NCI-H82 treated with DMSO at 0.1 percent for 48 hours (cell line): ENCODE results near the gene CACNA1F.
A peak's percentile ranks its signal among the peaks of the same experiment; 100 is the strongest.
"Not testable (repeated sequence)": the region's sequence is repeated elsewhere in the genome, so short reads cannot be mapped to it uniquely, and the experiment has no call there.

Experiments used
- DNase-seq: peaks from one replicate; lab custom pipeline; 2025; ENCODE audit not compliant: unreplicated experiment; lab: John Stamatoyannopoulos, UW

Gene CACNA1F

DNA sequence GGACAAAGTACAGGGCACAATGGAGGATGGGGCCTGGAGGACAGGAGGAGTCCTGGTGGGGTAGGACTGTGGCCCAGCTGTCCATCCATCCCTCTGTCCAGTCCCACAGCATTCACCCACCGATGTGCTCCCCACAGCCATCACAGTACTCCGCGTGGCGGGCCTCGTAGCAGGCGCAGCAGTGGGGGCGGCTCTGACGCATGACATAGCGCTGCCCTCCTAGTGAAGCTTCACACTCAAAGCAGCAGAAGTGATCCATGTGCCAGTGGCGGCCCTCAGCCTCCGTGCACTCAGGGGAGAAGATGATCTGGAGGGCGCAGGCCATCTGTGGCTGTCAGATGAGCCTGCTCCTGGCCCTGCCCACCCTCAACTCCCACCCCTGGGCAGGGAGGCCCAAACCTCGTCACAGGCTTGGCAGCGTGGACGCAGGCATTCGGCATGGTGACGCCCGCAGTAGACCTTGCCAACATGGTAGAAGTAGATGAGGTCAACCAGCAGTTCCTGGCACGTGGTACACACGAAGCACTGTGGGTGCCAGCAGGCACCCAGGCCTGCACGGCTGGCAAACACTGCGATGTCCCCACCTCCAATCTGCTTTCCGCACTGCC is 55.2 kb downstream of the CACNA1F start:
- DNase-seq, result no peak

- no peak for DNase-seq
These were observed 55.8 kb downstream of the CACNA1F start for GRCh38 chrX:49177338-49177833.

- no peak for DNase-seq
These were observed 56.5 kb downstream of the CACNA1F start for GRCh38 chrX:49176421-49177326.

DNA sequence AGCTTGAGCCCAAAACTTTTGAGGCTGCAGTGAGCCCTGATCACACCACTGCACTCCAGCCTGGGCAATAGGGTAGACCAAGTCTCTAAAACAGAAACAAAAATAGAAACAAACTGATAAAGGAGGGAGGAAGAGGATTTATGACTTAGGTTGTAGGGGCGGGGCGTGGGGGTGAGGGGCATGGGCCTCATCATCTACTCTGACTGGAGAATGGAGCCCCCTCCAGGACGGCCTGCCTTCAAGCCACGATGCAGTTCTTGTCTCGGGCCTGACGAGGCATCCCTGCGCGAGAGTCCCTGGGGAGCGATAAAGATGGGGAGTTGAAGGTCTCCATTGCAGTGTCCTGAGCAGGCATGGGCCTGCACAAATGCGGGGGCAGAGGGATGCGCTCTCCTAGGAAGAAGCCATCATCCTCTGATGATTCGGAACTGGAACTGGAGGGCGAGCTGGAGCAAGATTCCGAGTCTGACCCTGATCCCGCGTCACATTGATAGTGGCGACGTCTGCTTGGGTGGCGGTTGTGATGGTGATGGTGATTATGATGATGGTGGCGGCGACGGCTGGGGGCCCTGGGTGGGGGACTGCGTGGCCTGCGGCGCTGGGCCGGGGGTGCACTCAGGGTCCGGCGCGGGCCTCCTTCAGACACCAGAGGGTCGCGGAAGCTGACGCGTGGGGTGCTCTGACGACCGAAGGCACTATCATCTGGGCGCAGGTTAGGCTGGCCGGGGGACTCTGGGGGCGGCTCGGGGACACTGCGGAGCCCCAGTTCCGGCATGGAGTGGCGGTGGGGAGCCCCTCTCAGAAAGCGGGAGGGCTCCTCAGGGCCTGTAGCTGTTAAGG is 57.5 kb downstream of the CACNA1F start:
- no peak for DNase-seq

GRCh38 chrX:49174723-49175122 is 58.4 kb downstream of the CACNA1F start:
- DNase-seq, result no peak

DNA sequence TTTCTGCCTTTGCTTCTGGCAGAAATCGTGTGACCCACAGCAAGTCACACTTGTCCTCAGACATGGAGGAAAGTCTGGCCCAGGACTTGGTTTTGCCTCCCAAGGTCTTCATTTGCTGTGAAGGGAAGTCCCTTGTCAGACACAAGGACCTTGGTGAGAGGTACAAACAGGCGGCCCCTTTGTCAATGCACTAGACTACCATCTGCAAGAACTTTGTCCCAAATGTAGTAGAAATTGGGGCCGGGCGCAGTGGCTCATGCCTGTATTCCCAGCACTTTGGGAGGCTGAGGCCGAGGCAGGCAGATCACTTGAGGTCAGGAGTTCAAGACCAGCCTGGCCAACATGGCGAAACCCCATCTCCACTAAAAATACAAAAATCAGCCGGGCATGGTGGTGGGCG is 59.6 kb downstream of the CACNA1F start:
- not testable (repeated sequence) for DNase-seq

DNA sequence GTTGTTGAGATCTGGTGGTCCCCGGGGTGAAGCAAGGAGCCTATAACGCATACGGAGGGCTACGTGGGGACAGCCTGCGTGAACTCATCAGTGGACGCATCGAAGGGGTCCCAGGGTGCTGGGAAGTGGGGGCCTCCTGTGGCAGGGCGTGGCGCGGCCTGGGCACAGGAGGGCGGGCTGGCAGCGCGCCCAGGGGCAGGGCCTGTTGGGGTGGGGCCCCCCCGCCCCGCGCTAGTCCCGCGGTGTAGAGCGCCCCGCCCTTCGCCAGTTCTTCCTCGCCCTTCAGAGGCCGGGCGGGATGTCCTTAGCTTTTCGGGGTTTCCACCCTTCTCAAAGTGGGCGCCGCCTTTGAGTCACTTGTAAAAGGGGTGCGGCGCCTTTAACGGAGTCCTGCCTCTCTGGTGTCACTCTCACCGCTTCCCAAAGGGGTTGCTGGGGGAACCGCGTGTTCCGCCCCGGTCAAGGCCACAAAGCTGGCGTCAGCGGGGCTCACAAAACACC is 60.8 kb downstream of the CACNA1F start:
- no peak for DNase-seq

DNA sequence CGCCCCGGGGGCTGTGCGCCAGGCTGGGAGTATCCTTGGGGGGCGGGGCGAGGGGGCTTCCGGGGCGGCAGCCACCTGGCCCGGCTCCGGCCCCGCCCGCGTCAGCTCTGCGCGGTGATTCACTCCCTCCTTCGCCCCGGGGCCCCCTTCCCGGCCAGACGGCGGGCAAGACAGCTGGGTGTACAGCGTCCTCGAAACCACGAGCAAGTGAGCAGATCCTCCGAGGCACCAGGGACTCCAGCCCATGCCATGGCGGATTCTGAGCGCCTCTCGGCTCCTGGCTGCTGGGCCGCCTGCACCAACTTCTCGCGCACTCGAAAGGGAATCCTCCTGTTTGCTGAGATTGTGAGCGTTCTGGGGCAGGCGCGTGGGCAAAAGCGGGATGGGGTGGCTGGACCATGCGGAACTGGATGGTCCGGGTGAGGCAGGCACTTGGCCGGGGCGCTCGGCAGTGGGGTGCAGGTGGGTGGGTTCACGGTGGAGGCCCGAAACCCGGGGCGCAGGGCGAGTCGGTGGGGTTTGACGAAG is 61.3 kb downstream of the CACNA1F start, which contains the start of gene PLP2:
Gene PLP2, plus strand, starts transcription at position 147 of the 528 bp plus-strand sequence. Its CDS starts 103 bp downstream, at position 250.
- DNase-seq, result no peak

GRCh38 chrX:49167740-49168108 is 65.4 kb downstream of the CACNA1F start:
- no peak for DNase-seq

- no peak for DNase-seq
These were observed 66.0 kb downstream of the CACNA1F start for GRCh38 chrX:49166914-49167739.

GRCh38 chrX:49165901-49166881 is 66.9 kb downstream of the CACNA1F start:
- no peak for DNase-seq

DNA sequence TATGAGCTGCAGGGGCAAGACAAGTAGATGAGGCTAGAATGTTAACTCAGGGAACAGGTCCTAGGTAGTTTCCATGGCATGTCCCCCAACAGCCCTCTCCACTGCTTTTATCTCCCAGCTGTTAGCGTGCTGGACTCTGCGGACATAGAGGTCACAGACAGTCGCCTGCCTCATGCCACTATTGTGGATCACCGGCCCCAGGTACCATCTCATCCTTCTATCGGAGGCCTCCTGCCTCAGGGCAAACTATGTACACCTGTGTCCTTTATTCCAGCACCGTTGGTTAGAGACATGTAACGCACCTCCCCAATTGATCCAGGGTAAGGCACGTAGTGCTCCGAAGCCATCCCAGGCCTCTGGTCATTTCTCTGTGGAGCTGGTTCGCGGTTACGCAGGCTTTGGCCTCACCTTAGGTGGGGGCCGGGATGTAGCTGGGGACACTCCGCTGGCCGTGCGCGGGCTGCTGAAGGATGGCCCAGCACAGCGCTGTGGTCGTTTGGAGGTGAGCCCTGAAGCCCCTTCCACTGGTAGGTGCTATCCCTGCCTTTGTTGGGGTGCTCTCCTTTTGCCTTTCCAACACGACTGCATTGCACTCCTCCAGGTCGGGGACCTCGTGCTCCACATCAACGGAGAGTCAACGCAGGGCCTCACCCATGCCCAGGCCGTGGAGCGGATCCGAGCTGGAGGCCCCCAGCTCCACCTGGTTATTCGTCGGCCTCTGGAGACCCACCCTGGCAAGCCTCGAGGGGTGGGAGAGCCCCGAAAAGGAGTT is 68.4 kb downstream of the CACNA1F start:
- DNase-seq, result no peak

DNA sequence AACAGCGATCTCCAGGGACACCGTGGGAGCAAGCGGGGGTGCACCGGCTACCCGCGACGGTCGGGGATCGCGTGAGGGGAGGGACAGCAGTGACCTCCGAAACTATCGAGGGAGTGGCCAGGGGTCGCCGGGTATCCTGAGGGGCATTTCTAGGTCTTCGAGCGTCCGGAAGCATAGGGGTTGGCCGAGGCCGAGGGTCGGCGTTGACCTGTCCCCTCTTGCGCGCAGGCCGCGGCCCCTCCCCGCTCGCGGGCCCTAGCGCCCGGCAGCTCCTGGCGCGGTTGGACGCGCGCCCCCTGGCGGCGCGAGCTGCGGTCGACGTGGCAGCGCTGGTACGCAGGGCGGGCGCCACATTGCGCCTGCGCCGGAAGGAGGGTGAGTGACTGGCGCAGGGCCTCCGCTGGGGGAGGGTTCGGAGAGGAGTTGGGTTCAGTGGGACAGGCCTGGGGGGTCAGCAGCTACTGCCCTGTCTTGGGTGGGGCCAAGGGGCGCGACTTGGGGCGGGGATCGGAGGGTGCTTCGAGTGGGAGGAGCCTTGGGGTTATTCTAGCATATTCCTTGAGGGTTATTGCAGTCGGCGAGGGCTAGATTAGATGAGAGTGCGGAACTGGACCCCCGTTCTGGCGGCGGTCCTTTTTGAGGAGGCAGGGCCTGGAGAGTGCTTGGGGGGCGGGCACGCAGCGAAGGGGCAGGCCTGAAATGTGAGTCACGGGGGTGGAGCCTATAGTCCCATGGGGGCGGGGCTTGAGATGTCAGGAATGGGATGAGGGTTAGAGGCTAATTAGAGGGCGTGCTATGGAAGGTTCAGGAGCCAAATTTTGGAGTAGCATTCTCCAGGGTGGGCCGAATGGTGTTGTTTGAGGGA is 69.4 kb downstream of the CACNA1F start:
- peak; percentile 64 for DNase-seq

GRCh38 chrX:49162620-49163019 is 70.5 kb downstream of the CACNA1F start, which contains the start of gene MAGIX:
Gene MAGIX, plus strand, starts transcription at chrX:49162758. Its CDS starts 132 bp downstream, at chrX:49162890.
- no peak for DNase-seq

GRCh38 chrX:49161632-49162031 is 71.5 kb downstream of the CACNA1F start:
- no peak for DNase-seq

DNA sequence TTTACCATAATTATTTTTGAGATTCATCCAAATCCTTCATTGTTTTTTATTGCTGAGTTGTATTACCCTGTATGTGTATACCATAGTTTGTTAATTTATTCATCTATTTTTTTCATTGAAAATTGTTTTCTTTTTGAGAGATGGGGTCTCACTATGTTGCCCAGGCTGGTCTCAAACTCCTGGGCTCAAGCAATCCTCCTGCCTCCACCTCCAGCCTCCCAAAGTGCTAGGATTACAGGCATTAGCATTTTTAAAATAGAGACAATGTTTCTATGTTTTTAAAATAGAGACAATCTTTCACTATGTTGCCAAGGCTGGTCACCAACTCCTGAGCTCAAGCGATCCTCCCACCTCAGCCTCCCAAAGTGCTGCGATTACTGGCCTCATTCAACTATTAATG is 72.2 kb downstream of the CACNA1F start:
- DNase-seq, result no peak

- no peak for DNase-seq
These were observed 75.9 kb downstream of the CACNA1F start for GRCh38 chrX:49157194-49157593.
